ENCODE data around the gene MTO1.
"Not testable (repeated sequence)": the region's sequence is repeated elsewhere in the genome, so short reads cannot be mapped to it uniquely, and the experiment has no call there.

The MTO1 gene

DNA sequence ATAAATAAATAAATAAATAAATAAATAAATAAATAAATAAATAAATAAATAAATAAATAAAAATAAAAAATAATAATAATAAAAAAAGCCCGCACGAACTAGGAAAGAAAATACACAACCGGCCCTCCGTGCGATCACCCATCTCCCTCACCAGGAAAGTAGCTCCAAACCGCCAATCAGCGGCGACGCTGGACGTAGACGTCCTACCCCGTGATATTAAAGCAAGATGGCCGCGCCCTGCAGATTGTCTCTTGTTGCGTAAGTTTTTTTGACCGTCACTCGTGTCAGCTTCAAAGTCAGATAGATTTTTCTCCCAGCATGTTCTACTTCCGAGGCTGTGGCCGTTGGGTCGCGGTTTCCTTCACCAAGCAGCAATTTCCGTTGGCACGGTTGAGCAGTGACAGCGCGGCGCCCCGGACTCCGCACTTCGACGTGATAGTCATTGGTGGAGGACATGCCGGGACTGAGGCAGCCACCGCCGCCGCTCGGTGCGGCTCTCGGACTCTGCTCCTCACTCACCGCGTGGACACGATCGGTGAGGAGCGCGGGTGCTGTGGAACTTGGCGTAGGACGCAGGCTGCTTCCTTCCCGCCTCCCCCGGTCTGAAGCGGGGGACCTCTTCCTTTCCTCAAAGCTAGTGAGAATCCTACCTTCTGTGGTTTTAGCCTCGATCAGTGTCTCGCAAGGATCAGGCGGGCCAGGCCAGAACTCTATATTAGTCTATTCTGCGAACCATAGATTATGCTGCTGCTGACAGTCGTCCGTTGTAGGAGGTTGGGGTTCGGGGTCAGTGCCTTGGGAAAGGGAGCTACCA lies at the start of gene MTO1:
Gene MTO1 (plus strand): TSS at position 201 of the 814 bp plus-strand sequence. CDS start 118 bp downstream, at position 319.
- DNase-seq: peak; percentile 75

DNA sequence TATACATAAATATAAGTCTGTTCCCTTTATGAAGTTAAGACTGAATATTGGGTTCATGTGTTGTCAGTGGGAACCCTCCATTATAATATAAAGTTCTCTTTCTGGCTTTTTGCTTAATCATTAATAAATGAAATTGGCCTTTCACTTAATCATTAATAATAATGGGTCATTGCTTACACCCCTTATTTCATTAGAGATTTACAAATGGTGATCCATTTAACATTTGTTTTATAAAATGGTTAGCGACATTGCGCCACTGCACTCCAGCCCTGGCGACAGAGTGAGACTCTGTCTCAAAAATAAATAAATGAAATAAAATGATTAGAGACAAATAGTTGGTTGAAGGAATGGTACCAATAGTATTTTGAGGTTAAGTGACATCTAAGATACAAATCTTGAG lies 48.4 kb upstream of the MTO1 start:
- DNase-seq: no peak

DNA sequence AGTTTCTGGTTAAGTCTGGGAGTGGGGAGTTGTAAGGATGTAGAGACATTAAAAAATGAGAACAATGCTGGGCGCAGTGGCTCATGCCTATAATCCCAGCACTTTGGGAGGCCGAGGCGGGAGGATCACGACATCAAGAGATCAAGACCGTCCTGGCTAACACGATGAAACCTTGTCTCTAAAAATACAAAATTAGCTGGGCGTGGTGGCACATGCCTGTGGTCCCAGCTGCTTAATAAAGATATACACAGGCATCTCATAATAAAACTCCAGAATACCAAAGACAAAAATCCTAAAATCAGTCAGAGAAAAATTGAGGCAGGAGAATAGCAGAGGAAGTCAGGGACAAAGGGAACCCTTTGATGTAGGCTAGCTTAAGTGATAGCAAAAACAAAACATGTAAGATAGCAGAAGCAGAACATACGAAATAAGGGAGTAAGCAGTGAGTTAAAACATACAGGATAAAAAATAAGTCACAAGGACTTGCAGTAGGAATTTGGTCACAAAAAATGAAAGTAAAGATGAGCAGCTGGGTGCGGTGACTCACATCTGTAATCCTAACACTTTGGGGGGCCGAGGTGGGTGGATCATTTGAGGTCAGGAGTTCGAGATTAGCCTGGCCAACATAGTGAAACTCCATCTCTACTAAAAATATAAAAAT lies 43.3 kb upstream of the MTO1 start:
- DNase-seq: no peak

DNA sequence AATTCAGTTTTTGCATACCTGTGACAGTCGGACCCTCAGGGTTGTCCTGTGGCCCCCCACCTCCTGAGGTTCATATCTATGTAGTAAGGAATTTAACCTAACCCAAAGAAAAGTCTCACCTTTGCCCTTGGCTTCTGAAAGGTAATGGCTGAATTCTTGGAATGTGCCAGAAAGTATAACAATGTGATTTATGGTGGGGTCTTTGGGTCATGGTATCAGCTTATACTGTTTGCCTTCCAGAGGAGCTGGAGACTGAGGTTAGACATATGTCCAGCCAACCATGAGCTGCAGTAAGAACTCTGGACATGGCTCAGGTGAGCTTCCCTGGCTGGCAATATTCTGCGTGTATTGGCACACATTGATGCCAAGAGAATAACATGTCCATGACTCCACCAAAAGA lies 40.0 kb upstream of the MTO1 start:
- no peak for DNase-seq

GRCh38 chr6:73435236-73435635 lies 26.3 kb upstream of the MTO1 start:
- no peak for DNase-seq

DNA sequence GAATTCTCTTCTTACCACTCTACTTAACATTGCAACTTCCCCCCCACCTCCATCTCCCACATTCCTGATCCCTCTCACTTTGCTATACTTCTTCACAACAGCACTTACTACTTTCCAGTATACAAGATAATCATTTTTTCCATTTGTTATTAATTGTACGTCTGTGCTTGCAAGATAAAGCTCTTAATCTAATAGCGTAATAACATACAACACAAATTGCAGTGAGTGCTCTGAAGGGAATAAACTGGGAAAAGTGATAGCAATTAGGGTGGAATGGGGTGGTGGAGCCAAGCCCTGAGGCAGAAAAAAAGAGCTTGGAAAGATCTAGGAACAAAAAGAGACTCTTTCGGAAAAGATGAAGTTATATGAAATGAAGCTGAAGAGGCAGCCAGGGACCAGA lies 18.0 kb upstream of the MTO1 start:
- no peak for DNase-seq

- DNase-seq: peak; percentile 38
These were observed 10.1 kb upstream of the MTO1 start for GRCh38 chr6:73451223-73452106.

DNA sequence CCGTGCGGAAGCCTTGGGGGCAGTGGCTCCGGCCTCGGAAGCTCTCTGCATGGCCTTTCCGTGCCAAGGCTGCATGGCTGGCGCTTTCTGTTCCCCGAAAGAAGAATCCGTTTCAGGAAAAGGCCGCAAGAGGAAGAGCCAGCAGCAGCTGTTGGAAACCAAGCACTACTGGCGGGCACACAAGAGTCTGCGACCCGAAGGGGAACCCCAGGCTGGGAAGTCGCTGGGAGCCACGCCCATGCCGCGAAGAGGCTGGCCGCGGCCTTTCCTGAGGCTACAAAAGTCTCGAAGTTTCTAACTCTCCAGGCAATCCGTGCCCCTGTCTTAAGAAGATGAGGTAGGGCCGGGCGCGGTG lies 9.5 kb upstream of the MTO1 start, which contains the start of gene CGAS:
Gene CGAS (minus strand): TSS at position 191 of the 355 bp plus-strand sequence. CDS start 116 bp downstream, at position 75.
- DNase-seq: peak; percentile 65

- DNase-seq: no peak
These were observed 5.5 kb upstream of the MTO1 start for GRCh38 chr6:73455865-73456629.

DNA sequence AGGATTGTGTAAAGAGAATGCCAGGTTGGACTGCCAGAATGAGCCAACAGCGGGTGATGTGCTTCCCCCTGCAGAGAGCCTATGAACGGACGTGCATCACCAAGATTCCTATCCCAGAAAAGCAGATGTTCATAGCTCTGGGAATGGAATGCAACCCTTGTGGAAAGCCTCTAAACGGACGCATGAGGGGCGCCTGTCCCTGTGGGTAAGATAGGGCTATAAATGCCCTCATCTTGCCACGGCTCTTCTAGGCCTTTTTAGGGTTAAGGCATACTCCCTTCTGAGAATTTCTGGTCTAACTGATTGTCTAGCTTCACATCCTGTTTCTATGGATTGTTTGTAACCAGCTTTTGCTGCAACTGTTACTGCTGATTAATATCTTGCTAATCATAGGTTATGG lies 2.1 kb upstream of the MTO1 start:
- not testable (repeated sequence) for DNase-seq

- DNase-seq: no peak
These were observed 1.5 kb upstream of the MTO1 start for GRCh38 chr6:73460056-73460455.

GRCh38 chr6:73471686-73472290 lies 10.3 kb downstream of the MTO1 start:
- no peak for DNase-seq

- DNase-seq: no peak
These were observed 15.2 kb downstream of the MTO1 start for GRCh38 chr6:73476723-73477122.

DNA sequence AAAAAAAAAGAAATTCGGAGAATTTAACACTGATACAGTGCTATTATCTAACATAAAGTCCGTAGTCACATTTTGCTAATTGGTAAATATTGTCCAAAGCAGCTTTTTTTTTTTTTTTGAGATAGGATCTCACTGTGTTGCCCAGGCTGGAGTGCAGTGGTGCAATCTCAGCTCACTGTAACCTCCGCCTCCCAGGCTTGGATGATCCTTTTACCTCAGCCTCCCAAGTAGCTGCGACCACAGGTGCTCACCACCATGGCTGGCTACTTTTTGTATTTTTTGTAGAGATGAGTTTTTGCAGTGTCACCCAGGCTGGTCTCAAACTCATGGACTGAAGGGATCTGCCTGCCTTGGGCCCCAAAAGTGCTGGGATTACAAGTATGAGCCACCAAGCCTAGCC lies 15.9 kb downstream of the MTO1 start:
- no peak for DNase-seq

DNA sequence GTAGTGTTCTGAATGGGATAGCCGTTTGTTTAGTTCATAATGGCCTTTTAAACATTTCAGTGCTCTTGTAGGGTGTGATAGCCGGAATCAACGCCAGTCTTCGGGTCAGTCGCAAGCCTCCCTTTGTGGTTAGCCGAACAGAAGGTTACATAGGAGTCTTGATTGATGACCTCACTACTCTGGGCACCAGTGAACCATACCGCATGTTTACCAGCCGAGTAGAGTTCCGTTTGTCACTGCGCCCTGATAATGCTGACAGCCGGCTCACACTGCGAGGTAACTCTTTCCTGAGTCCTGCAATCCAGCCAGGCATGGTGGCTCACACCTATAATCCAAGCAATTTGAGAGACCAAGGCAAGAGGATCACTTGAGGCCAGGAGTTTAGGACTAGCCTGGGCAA lies 20.4 kb downstream of the MTO1 start:
- DNase-seq: no peak

DNA sequence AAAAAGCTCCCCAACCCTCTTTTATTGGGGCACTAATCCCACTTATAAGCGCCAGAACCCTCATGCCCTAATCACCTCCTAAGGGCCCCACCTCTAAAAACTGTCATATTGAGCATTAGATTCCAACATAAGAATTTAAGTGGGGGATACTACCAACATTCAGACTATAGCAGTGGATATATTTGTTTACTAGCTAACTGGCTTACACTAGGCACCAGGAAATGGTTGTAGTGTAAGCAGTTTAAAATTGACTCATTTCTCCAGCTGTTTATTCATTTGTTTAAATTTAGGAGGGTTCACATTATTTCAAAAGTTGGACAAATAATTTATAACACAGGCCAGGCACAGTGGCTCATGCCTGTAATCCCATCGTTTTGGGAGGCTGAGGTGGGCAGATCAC lies 22.9 kb downstream of the MTO1 start:
- no peak for DNase-seq

DNA sequence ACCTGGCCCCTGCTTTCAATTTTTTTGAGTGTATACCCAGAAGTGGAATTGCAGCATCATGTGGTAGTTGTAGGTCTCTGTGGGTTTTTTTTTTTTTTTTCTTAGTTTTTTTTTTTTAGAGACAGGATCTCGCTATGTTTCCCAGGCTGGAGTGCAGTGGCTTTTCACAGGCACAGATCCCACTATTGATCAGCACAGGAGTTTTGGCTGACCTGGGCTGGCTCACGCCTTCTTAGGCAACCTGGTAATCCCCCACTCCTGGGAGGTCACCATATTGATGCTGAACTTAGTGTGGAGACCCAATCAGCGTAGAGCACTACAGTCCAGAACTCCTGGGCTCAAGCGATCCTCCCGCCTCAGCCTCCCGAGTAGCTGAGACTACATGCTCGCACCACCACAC lies 25.9 kb downstream of the MTO1 start:
- DNase-seq: no peak

- DNase-seq: no peak
These were observed 29.8 kb downstream of the MTO1 start for GRCh38 chr6:73491377-73491776.

GRCh38 chr6:73497915-73498314 lies 36.4 kb downstream of the MTO1 start:
- no peak for DNase-seq

GRCh38 chr6:73503027-73503772 lies 41.7 kb downstream of the MTO1 start:
- DNase-seq: no peak

- no peak for DNase-seq
These were observed 42.6 kb downstream of the MTO1 start for GRCh38 chr6:73504160-73504559.
